Measurements from ENCODE around the gene EPHA10.

EPHA10 gene

DNA sequence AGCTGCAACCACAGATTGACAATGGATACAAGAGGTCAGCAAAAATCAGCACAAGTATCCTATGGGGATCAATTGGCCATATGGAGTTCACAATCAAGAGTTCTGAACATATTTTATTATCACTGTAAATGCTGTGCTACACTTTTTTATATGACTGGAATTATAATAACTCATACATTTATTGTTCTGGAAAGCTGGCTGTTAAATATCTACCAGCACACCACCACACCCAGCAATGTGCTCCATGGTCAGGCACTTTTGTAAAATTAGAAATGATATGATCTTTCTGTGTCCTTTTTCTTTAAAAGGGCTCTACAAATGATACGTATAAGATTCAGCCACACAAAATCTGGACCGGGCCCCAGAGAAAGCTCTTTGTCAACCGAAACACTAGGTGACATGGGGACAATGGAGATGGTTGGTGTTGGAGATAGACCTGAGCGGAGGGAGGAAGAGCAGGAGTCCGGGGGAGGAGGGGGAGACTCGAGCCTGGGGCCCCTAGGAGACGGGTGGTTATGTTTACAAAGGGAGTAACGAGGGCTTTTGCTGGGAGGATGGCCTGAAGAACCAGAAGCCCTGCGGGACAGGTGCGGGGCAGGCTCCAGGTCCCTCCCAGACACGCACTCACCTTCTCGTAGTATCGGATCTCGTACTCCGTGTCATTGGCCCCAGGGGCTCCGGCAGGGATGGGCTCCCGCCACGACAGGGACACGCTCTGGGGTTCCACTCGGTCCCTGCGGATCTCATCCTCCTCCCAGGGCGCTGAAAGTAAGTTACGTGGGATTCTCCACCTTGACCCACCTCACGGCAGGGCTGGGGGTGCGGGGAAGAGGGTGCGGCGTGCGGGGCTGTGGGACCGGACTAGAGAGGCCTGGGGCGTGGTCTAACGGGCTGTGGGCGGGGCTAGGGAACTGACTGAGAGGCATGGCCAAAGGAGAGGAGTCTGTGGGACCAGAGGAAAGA, 30.0 kb downstream of the EPHA10 start:
- no peak for DNase-seq (ENCODE audit: low read depth in 2 of 3, low spot score in 2 of 3)

DNA sequence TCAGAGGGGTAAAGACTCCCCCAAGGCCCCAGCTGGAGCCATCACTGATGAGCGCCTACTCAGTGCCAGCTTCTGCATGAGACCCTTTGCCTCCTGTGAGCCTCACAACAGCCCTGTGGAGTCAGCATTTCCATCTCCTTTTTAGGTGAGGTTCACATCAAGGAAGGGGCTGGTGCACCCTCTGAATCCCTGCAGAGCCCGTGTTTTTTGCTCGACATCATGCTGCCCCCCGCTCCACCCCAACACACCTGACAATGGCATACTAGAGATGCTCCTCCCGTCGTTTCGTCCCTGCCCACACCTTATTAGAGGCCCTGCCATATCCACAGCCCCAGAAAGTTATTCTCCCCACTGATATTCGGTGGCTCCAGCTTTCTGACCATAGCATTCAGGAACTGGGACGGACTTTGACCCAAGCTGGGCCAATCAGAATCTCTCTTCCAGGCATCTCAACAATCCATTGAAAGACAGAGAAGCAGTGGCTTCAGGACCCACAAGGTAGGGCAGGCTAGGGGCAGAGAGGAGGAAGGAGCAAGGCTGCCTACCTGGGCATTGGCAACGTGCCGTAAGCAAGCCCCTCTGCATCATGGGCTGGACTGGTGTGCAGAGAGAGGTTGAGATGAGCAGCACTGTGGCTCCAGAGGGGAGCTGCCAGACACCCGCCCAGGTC, 32.7 kb downstream of the EPHA10 start:
- DNase-seq (ENCODE audit: low read depth in 2 of 3, low spot score in 2 of 3) = no peak

DNA sequence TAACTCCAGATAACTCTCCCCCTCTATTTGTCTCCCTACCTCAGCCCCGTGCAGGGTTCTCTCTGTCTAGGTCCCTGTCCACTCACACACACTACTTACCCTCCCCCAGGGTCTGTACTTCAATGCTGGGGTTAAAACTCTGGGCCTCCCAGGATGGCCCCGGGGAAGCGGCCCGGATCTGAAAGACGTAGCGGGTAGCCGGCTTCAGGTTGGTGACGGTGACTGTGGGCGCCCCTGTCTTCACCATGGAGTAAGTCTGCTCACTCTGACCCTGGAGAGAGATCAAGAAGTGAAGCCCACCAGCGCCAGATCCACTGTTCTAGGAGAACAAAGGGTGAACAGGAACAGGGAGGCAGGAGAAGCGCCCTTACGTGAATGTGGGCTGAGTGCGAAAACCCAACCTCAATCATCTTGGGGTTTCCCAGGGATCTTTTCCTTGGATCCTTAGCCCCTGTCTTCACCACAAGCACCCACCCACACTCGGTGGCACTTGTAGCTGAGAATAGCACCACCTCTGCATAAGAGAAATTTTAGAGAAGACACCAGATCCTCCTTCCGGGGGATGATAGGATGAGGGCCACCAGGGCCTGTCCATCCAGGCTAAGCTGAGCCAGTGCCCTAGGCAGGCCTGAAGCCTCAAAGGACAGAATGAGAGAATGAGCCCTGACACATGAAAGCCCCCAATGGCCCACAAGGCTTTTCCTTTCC, 33.5 kb downstream of the EPHA10 start:
- no peak for DNase-seq (ENCODE audit: low read depth in 2 of 3, low spot score in 2 of 3)

DNA sequence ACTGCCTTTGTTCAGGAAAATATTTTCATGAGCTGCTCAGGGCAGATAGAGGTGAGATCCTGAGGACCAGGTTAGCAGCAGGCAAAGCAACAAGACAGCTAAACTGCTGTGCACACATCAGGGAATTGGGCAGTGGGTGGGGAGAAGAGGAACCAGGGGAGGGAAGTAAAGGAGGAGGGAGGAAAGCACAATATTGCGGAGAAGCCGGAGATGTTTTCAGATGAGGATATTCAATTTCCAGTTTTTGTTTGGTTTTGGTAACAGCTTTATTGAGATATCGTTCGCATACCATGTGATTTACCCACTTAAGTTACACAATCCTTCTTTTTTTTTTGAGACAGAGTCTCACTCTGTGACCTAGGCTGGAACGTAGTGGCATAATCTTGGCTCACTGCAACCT, 34.5 kb downstream of the EPHA10 start:
- no peak for DNase-seq (ENCODE audit: low read depth in 2 of 3, low spot score in 2 of 3)

DNA sequence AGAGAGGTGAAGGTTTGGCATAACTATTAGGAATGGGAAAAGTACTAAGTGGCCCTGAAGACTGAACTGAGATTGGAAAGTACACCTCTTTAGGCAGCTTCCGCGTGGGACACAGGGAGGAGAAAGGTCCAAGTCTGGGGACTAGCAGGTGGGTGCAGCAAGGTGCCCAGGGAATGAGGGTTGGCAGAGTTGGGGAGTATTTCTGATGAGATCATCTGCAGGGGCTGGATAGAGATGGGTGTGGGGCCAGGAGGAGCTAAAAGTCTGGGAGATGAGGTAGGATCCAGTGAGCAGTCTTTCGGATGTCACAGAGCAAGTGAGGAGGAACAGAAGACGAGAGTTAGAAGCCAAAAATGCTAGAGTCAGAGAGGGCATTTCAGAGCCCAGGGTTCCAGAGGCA, 36.5 kb downstream of the EPHA10 start:
- no peak for DNase-seq (ENCODE audit: low read depth in 2 of 3, low spot score in 2 of 3)

DNA sequence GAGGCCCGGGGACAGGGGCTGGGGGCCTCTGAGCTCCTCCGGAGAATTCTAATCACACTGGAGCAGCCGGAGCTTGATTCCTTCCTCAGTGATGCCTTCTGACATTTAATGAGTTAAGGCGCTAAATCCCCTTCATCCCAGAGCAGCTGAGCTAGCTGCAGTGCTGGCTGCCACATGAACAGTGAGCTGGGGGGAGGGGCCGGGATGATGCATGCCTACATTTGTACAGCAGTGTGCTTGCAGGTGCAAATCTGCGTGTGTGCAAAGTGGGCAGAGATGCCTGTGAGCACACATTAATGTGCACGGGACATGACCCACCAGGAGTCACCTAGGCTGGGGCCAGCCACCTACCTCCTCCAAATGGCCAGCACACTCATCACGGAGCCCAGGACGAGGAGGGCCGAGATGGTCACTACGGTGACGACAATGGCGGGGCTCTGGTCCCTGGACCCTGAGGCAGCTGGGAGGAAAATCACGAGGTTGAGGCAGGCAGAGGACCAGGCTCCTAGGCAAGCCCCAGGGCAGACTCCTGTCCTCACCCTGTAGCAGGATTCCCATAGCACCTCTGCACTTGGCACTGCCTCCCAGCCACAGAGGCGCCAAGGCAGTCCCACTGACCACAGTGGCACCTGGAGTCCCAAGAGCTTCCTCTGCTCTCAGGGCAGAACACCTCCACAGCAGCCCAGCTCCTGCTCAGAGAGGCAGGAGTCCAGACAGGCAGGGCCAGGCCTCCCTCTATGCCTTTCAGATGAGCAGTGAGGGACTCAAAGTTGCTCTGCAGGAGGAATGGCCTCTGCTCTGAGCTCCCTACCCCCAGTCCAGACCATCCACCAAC, 38.0 kb downstream of the EPHA10 start:
- DNase-seq (ENCODE audit: low read depth in 2 of 3, low spot score in 2 of 3) = no peak

DNA sequence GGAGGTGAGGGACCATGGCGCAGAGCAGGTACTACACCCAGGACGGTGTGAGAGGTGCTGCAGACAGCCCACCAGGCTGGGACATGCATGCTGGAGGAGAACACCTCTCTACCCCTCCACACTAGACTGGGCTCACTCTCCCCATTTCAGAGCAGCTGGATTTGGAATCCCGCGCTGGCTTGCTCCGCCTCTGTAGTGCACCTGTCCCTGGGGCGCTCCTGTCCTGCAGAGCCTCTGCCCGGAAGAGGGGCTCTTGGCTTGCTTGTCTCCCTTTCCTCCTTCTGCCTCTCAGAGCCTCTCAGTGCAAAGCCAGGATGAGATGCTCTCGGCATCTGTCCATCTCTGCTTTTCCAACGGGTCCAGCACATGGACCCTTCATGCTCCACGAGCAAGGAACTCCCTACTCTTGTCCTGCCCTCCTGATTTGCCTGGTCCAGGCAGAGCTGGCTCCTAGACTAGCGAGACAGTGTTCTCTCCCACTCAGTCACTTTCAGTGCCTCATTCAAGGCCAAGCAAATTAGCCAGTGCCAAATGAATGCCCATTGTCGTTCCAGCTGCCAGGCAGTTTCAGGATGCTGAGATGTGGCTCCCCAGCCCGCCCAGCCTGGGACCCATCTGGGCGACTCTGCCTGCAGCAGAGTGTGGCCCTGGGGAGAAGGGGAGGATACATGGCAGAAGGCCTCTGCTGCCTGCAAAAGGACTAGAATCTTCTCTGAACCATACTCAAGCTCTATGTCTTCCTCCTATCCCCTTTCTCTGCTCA, 38.9 kb downstream of the EPHA10 start:
- no peak for DNase-seq (ENCODE audit: low read depth in 2 of 3, low spot score in 2 of 3)

DNA sequence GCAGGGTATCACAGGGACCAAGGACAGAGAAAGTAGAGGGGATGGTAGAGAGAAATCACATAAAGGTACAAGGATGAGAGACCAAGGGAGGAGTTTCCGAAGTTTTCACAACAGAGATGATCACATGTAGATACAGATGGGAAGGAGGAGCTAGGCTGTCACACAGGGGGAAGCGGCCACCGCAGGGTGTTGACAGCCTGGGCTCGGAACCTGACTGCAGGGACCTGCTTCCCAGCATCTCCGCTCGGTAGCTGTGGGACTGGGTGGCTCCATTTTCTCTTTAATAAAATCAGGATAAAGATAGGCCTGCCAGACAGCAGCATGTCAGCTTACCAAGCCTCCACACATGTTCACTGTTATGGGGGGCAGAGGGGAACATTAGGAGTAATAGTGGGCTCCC, 40.3 kb downstream of the EPHA10 start:
- DNase-seq (ENCODE audit: low read depth in 2 of 3, low spot score in 2 of 3) = no peak

DNA sequence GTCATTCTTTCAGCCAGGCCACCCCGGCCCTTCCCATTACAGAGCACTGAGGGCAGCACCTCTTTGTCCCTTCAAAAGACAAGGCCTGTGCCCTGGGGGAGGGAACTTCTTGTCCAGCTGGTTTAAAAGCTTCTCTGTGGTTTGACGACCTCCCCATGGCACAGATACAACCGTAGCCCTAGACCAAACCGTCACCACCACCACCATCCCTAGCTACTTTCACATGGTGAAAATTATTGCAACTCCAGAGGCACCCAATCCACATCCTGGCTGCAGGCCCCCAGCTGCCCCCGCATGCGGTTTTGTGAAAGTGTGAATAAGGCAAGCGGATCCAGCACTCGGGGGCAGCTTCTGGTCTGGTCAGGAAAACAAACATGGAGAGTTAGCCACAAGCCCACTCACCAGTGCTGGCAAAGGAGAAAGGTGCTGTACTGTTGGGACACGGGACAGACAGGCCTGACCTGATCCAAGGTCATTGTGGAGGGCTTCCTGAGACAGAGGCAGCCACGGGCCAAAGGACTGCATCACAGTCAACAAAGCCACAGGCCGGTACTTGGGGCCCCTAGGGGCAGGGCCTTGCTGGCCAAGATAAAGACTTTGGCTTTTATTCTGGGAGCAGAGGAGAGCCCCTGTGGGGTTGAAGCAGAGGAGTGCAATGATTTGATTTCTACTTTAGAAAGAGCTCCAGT, 41.4 kb downstream of the EPHA10 start:
- DNase-seq (ENCODE audit: low read depth in 2 of 3, low spot score in 2 of 3) = no peak

DNA sequence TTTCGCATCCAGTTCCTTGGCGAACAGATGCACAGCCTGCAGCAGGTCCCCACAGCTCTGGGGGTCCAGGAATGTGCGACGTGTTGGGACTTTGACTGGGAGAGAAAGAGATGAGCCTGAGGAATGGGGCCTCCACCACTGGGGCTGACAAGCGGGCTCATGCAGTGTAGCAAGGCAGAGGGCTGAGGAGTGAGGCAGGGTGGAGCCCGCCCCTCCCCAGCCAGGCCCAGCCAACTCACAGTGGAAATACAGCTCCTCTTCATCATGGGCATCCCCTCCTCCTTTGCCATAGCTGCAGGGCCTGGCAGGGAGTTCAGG, 41.9 kb downstream of the EPHA10 start:
- no peak for DNase-seq (ENCODE audit: low read depth in 2 of 3, low spot score in 2 of 3)

DNA sequence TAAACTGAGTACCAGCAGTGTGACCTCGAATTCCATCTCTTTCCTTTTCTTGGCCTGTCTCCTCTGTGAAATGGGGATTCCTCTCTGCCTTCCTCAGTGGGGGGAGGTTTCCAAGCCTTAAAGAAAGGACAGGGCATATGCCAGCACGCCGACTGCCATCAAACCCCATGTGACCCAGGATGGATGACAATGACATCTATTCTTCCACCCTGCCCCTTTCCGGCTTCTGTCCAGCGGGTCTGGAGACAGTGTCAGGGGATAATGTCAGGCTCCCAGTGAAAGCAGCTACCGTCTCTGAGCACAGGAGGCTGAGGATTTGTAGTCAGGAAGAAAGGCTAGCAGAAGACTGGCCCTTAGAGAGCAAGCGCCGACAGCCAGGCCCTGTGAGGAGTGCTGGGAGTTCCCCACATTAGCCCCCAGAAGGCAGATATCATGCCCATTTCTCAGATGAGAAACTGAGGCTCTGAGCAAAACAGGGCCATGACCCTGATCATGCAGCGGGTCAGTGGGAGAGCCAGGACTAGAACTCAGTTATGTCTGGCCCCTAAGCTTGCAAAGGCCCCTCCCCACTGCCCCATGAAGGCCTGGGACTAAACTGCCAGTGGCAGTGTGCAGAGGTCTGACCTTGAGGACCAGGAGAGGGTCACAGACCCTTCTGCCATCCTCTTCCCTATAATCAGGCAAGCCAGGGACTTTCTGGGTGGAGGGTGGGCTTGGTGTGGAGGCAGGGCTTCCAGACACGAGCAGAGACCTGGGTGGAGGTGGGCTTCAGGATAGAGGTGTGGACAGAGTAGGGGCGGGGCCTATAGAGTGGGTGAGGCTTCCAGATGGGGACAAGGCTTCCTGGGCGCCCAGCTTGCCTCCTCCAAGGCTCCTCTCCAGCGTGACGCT, 42.5 kb downstream of the EPHA10 start:
- DNase-seq (ENCODE audit: low read depth in 2 of 3, low spot score in 2 of 3) = no peak

DNA sequence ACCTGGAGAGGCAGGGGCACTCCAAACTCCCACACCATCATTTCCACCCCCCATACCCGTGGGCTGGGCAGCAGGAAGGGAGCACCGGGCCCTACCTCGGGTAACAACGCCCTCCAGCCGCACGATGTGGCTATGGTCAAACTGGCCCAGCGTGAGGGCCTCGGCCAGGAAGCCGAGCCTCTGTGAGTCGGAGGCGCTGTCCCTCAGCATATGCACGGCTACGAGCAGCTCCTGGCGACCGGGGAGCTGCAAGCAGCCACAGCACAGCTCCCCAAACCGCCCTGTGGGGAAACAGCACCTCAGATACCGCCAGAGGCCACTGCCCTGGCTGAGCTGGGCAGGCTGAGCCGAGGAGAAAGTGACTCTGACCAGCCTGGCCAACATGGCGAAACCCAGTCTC, 43.4 kb downstream of the EPHA10 start:
- DNase-seq (ENCODE audit: low read depth in 2 of 3, low spot score in 2 of 3) = no peak

DNA sequence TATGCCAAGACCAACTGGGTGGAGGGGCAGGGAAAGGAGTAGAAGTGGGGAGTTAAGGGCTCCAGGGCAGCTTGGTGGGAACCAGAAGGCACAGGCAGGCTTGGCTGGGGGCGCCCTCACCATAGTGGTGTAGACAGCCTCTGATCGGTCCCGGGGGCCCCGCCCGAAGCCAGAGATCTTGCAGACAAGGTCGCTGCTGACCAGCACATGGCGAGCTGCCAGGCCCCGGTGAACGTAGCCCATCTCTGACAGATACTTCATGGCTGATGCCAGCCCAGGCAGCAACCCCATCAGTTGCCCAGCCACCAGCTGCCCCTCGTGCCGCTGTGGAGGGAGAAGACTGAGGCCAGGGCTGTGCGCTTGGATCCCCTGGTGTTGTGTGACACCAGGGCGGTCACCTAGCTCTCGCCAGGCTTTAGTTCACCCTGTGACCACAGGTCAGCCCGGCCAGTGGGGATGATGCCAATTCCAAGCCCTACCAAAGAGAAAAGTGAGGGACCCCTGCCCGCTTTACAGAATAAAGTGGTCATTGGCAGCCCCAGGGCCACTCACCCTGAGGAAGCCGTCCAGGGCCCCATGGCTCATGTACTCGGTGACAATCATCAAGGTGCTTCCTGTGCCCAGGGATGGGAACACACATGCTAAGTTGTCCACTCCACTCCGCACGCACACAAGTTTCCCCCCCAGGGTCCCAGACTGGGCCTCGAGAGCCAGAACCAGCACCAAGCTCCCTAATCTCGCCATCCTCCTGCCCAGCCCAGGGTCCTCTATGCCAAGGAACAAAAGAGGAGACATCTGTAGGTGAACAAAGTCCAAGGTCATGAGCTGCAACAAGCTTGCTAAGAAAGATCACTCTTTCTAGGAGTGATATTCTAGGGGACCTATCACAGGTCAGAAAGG, 44.4 kb downstream of the EPHA10 start:
- DNase-seq (ENCODE audit: low read depth in 2 of 3, low spot score in 2 of 3) = no peak

DNA sequence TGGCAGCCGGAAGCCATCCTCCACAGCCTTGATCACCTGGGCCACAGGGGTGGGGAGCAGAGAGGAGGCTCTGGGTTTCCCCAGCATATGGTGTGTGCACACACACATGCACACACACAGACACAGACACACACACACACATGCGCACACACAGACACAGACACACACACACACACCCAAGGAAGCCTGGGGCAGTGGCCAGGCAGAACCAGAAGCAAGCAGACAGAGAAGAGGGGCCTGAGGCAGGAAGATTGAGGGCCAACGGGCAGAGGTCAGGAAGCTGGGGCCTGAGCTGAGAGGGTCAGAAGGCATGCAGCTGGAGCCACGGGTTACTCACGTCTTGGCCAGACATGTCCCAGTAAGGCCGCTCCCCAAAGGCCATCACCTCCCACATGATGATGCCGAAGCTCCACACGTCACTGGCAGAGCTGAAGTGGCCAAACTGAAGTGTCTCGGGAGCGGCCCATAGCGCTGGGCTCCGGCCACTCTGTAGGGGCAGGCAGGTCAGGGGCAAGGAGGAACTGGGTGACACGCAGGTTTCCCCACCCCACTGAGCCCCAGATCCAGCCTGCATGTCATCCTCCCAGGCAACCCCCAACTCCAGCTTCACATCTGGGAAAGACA, 45.2 kb downstream of the EPHA10 start:
- no peak for DNase-seq (ENCODE audit: low read depth in 2 of 3, low spot score in 2 of 3)

DNA sequence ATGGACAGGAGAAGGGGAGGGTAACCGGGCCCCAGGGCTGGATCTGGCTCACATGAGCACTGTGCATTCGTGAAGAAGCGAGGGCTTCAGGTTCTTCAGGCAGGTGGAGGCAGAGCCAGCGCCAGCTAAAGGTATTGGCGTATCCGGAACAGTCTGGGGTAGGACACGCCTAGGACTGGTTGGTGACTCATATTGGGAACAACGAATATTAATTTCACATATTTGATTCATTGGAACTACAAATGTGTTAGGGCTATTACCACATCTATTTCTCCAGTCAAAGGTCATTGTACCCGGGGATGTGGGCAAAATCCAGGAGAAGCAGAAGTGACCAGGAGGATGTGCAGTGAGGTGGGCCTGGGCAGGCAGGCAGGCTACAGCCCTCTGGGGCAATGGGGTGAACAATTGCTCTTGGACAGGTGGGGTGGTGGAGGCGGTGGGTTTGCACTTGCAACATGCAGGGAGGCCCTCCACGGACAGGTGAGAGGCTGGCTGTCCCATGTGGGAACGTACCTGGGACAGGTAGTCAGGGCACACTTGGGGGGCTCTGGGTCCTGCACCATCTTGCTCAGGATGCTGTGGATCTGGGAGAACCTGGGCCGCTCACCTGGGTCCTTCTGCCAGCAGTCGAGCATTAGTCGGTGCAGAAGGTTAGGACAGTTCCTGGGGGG, 45.9 kb downstream of the EPHA10 start:
- DNase-seq (ENCODE audit: low read depth in 2 of 3, low spot score in 2 of 3) = no peak

DNA sequence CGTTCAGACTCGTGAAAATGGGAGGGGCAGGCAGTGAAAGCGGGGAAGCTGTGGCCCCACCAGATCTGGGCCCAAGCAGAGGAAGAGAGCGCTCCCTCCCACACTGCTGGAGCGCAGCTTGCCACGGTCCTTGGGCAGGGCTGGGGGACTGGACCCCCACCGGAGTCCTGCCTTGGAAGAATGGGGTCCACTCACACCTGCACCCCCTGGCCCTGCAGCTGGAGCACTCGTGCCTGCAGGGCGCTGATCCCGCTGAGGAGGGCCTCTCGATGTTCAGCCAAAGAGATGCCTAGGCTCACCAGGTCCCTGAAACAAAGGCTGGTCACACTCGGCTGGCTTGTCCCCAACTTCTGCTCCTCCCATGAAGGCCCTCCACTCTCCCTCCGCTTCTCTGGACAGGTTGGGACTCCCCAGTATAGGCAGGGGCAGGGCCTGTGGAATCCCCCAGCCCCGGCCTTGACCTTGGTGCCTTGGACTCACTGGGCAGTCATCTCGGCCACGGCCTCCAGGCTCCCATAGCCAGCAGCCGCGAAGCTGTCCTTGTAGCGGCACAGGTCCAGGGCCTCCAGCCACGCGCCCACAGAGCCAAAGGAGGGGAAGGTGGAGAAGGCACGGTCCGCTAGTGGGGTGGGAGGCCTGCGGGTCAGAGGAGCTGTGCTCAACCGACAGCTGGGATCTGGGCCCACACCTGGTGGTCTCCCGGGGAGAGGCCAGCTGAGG, 46.6 kb downstream of the EPHA10 start:
- no peak for DNase-seq (ENCODE audit: low read depth in 2 of 3, low spot score in 2 of 3)
